Caki2 (cell line): Measurements from ENCODE around the gene LPO. TPM values are rescaled to one million over a fixed set of nuclear protein-coding genes. Genes with fewer than 3 reads are reported as not detected.

ENCODE experiments used
- total RNA-seq: library from RNA; depleted of rRNA; stranded (reverse); fragments of >200 nt; shearing (Covaris generic); gene quantifications from 2 replicates; pipeline ENCODE4 v1.2.3, GENCODE V29; 2014; ENCODE audit warnings: low replicate concordance; rRNA removed

Gene LPO
- total RNA-seq, 1 experiment from 2014 or later = not detected

Other genes with a start within 250 kb of the LPO start
- 242 and 309 TPM in 2 replicates for gene SRSF1, start 231.3 kb upstream of the LPO start, total RNA-seq
- 7.4 and 9.4 TPM in 2 replicates for gene DYNLL2, start 155.2 kb upstream of the LPO start, total RNA-seq
- not detected in 2 replicates for gene OR4D1, start 90.2 kb upstream of the LPO start, total RNA-seq
- gene OR4D2, start 71.6 kb upstream of the LPO start, total RNA-seq = not detected in 2 replicates
- not detected in 2 replicates for gene EPX, start 45.9 kb upstream of the LPO start, total RNA-seq
- gene MKS1, start 19.3 kb upstream of the LPO start, total RNA-seq = 33.7 and 37.7 TPM in 2 replicates
- gene MPO, start 42.4 kb downstream of the LPO start, total RNA-seq = not detected in 2 replicates
- gene TSPOAP1, start 90.2 kb downstream of the LPO start, total RNA-seq = not detected in 2 replicates
- 54.4 and 57.4 TPM in 2 replicates for gene SUPT4H1, start 113.6 kb downstream of the LPO start, total RNA-seq
- gene RNF43, start 178.9 kb downstream of the LPO start, total RNA-seq = 2.6 and 5.0 TPM in 2 replicates
- not detected in 2 replicates for gene HSF5, start 249.8 kb downstream of the LPO start, total RNA-seq